A549 (cell line): Measurements from ENCODE around the gene CEBPE.

Experiments used
- CTCF ChIP-seq: fragments of >200 bp; sonication (Bioruptor Twin); formaldehyde crosslinking; IDR thresholded peaks from 3 replicates; pipeline ENCODE4 v1.5.1; 2016
- EP300 ChIP-seq, 2 experiments: fragments of >200 bp; sonication (Bioruptor Twin); formaldehyde crosslinking; IDR thresholded peaks; 2 replicates in 1 of 2; 3 replicates in 1 of 2; pipeline ENCODE4 v1.6.1; 2016 to 2017
- ESRRA ChIP-seq: fragments of 150-350 bp; IDR thresholded peaks from 2 replicates; pipeline ENCODE4 v1.6.1; 2014; ENCODE audit warnings: mild to moderate bottlenecking, low read length, borderline replicate concordance
- TF ChIP-seq, protein P1 (sequence below): IDR thresholded peaks from 2 replicates; pipeline ENCODE4 v1.6.1; 2012; ENCODE audit warnings: low read depth, borderline replicate concordance

DNA sequence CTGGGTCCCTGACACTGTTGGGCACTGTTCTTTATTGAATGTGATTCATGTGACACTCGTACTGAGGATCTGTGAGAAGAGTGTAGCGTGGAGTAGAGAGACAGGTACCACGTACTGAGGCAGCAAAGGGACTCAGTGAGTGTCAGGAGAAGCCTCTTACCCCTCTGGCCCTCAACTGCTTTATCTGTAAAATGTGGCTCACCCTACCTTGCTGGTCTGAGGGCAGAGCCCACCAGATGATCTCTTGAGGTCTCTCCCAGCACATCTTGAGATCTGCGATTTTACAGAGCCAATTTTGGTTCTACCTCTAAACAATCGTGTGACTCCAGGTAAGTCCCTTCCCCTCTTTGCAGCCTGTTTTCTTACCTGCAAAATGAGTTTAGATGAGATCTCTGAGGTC, 3.1 kb downstream of the CEBPE start:
- TF ChIP-seq CTCF (no peak), EP300 (IDR thresholded peaks at IDR 0.05) (no peak), ESRRA (no peak)
- TF ChIP-seq, protein P1, sequence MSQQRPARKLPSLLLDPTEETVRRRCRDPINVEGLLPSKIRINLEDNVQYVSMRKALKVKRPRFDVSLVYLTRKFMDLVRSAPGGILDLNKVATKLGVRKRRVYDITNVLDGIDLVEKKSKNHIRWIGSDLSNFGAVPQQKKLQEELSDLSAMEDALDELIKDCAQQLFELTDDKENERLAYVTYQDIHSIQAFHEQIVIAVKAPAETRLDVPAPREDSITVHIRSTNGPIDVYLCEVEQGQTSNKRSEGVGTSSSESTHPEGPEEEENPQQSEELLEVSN, result no peak
